Measurements from ENCODE around the gene CLEC4E.
"Not testable (repeated sequence)": the region's sequence is repeated elsewhere in the genome, so short reads cannot be mapped to it uniquely, and the experiment has no call there.

CLEC4E gene

GRCh38 chr12:8501720-8502119 lies 39.0 kb downstream of the CLEC4E start:
- DNase-seq (ENCODE audit: extremely low read depth, low read depth), result no peak
- no peak overlapping the region for H3K4me3 ChIP-seq (replicated peaks; ENCODE audit: low read depth, low read length)
- no peak for TF ChIP-seq CTCF (IDR thresholded peaks at IDR 0.05; ENCODE audit: low read depth, low read length, missing control alignments)

- no peak for TF ChIP-seq CTCF (IDR thresholded peaks at IDR 0.05; ENCODE audit: low read depth, low read length, missing control alignments)
- no peak overlapping the region for H3K4me3 ChIP-seq (replicated peaks; ENCODE audit: low read depth, low read length)
- DNase-seq (ENCODE audit: extremely low read depth, low read depth), result no peak
Measured at GRCh38 chr12:8499616-8500015, 41.1 kb downstream of the CLEC4E start.

GRCh38 chr12:8496074-8496473 lies 44.6 kb downstream of the CLEC4E start:
- not testable (repeated sequence) for H3K4me3 ChIP-seq (replicated peaks; ENCODE audit: low read depth, low read length); DNase-seq (ENCODE audit: extremely low read depth, low read depth)

- not testable (repeated sequence) for DNase-seq (ENCODE audit: extremely low read depth, low read depth); H3K4me3 ChIP-seq (replicated peaks; ENCODE audit: low read depth, low read length)
Measured at GRCh38 chr12:8495671-8496070, 45.0 kb downstream of the CLEC4E start.

GRCh38 chr12:8493084-8493483 lies 47.6 kb downstream of the CLEC4E start:
- DNase-seq (ENCODE audit: extremely low read depth, low read depth), result no peak
- TF ChIP-seq CTCF (IDR thresholded peaks at IDR 0.05; ENCODE audit: low read depth, low read length, missing control alignments), result no peak
- no peak overlapping the region for H3K4me3 ChIP-seq (replicated peaks; ENCODE audit: low read depth, low read length)

GRCh38 chr12:8491646-8492530 lies 48.8 kb downstream of the CLEC4E start:
- no peak for TF ChIP-seq CTCF (IDR thresholded peaks at IDR 0.05; ENCODE audit: low read depth, low read length, missing control alignments)
- no peak for DNase-seq (ENCODE audit: extremely low read depth, low read depth)
- H3K4me3 ChIP-seq (replicated peaks; ENCODE audit: low read depth, low read length), result no peak overlapping the region
